H9 (cell line): ENCODE data around the gene TUBGCP6. TPM values are rescaled to one million over a fixed set of nuclear protein-coding genes. Genes with fewer than 3 reads are reported as not detected.

ENCODE experiments used
- DNase-seq: peaks from one replicate; pipeline ENCODE4 v3.0.0-alpha.2; 2017
- H2AFZ ChIP-seq: one replicate; pipeline ENCODE4 v1.6.1; 2013; ENCODE audit warnings: mild to moderate bottlenecking, low read length, control low read depth, moderate library complexity
- H2AK5ac ChIP-seq: 2 replicates; pipeline ENCODE4 v1.6.1; 2013; ENCODE audit warnings: low read length, control low read depth, mixed read lengths; ENCODE audit not compliant: insufficient read length
- H2BK120ac ChIP-seq: one replicate; pipeline ENCODE4 v1.6.1; 2013; ENCODE audit warnings: low read depth, mild to moderate bottlenecking, low read length, control low read depth, inconsistent platforms; ENCODE audit not compliant: poor library complexity, severe bottlenecking
- H2BK12ac ChIP-seq: 2 replicates; pipeline ENCODE4 v1.6.1; 2013; ENCODE audit warnings: low read length, control low read depth, mixed read lengths, low read depth; ENCODE audit not compliant: insufficient read length
- H2BK15ac ChIP-seq: 2 replicates; pipeline ENCODE4 v1.6.1; 2013; ENCODE audit warnings: low read depth, low read length, control low read depth
- H2BK20ac ChIP-seq: one replicate; pipeline ENCODE4 v1.6.1; 2013; ENCODE audit warnings: low read depth, mild to moderate bottlenecking, low read length, control low read depth, inconsistent platforms; ENCODE audit not compliant: poor library complexity, severe bottlenecking
- H2BK5ac ChIP-seq: 2 replicates; pipeline ENCODE4 v1.6.1; 2013; ENCODE audit warnings: low read length, control low read depth, mixed read lengths; ENCODE audit not compliant: insufficient read length
- H3K14ac ChIP-seq: 2 replicates; pipeline ENCODE4 v1.6.1; 2013; ENCODE audit warnings: low read length, control low read depth; ENCODE audit not compliant: insufficient read depth
- H3K18ac ChIP-seq: 2 replicates; pipeline ENCODE4 v1.6.1; 2013; ENCODE audit warnings: low read depth, mild to moderate bottlenecking, mixed read lengths, low read length, control low read depth; ENCODE audit not compliant: insufficient read length
- H3K23ac ChIP-seq: 2 replicates; pipeline ENCODE4 v1.6.1; 2013; ENCODE audit warnings: low read length, control low read depth, mixed read lengths, low read depth; ENCODE audit not compliant: insufficient read length
- H3K23me2 ChIP-seq: 2 replicates; pipeline ENCODE4 v1.6.1; 2013; ENCODE audit warnings: low read depth, mild to moderate bottlenecking, mixed read lengths, low read length, control low read depth; ENCODE audit not compliant: insufficient read length, poor library complexity, severe bottlenecking
- H3K27ac ChIP-seq: 2 replicates; pipeline ENCODE4 v1.5.1; 2013; ENCODE audit warnings: low read length, control low read depth, mixed read lengths, low read depth; ENCODE audit not compliant: insufficient read length
- H3K27me3 ChIP-seq: 2 replicates; pipeline ENCODE4 v1.6.1; 2013; ENCODE audit warnings: low read length, control low read depth, inconsistent platforms; ENCODE audit not compliant: insufficient read depth
- H3K4ac ChIP-seq: 2 replicates; pipeline ENCODE4 v1.6.1; 2013; ENCODE audit warnings: low read depth, mild to moderate bottlenecking, control low read depth, inconsistent platforms, low read length, moderate library complexity
- H3K4me1 ChIP-seq: 2 replicates; pipeline ENCODE4 v1.6.1; 2013; ENCODE audit warnings: low read length, control low read depth, inconsistent platforms; ENCODE audit not compliant: insufficient read depth
- H3K4me2 ChIP-seq: 2 replicates; pipeline ENCODE4 v1.6.1; 2013; ENCODE audit warnings: low read length, control low read depth, mixed read lengths; ENCODE audit not compliant: insufficient read length, insufficient read depth
- H3K56ac ChIP-seq: 2 replicates; pipeline ENCODE4 v1.6.1; 2013; ENCODE audit warnings: low read depth, mild to moderate bottlenecking, mixed read lengths, low read length, control low read depth; ENCODE audit not compliant: insufficient read length
- H3K79me1 ChIP-seq: 2 replicates; pipeline ENCODE4 v1.6.1; 2013; ENCODE audit warnings: low read depth, mild to moderate bottlenecking, moderate library complexity, low read length, control low read depth, inconsistent platforms; ENCODE audit not compliant: insufficient read depth, poor library complexity, severe bottlenecking
- H3K79me2 ChIP-seq: 2 replicates; pipeline ENCODE4 v1.6.1; 2013; ENCODE audit warnings: low read length, control low read depth, inconsistent platforms; ENCODE audit not compliant: insufficient read depth
- H3K9ac ChIP-seq: 2 replicates; pipeline ENCODE4 v1.6.1; 2013; ENCODE audit warnings: low read length, control low read depth, mixed read lengths; ENCODE audit not compliant: insufficient read length; ENCODE audit errors: extremely low read depth
- H3K9me3 ChIP-seq: one replicate; pipeline ENCODE4 v1.6.1; 2013; ENCODE audit warnings: low read depth, low read length, inconsistent platforms; ENCODE audit not compliant: control insufficient read depth
- H3T11ph ChIP-seq: one replicate; pipeline ENCODE4 v1.6.1; 2013; ENCODE audit warnings: mild to moderate bottlenecking, low read length, control low read depth, inconsistent platforms
- H4K20me1 ChIP-seq: one replicate; pipeline ENCODE4 v1.6.1; 2013; ENCODE audit not compliant: control insufficient read depth, insufficient read length, insufficient read depth
- H4K5ac ChIP-seq: 2 replicates; pipeline ENCODE4 v1.6.1; 2013; ENCODE audit warnings: low read depth, mild to moderate bottlenecking, mixed read lengths, low read length, control low read depth; ENCODE audit not compliant: insufficient read length
- H4K8ac ChIP-seq: replicated peaks from 2 replicates; pipeline ENCODE4 v1.6.1; 2013; ENCODE audit warnings: low read length, control low read depth, mixed read lengths, low read depth; ENCODE audit not compliant: insufficient read length
- H4K91ac ChIP-seq: 2 replicates; pipeline ENCODE4 v1.6.1; 2013; ENCODE audit warnings: low read depth, mild to moderate bottlenecking, moderate library complexity, mixed read lengths, low read length, control low read depth; ENCODE audit not compliant: insufficient read length
- H3K27ac Mint-ChIP-seq, 3 experiments: 2 replicates in 2 of 3; 3 replicates in 1 of 3; pipeline ENCODE4 v1.8.0; 2020 to 2021; ENCODE audit warnings: mixed read lengths in 3 of 3, mild to moderate bottlenecking in 1 of 3, moderate library complexity in 1 of 3
- H3K27me3 Mint-ChIP-seq: 2 replicates; pipeline ENCODE4 v1.8.0; 2021; ENCODE audit warnings: low read depth, mild to moderate bottlenecking, moderate library complexity, mixed read lengths
- H3K36me3 Mint-ChIP-seq, 3 experiments: 2 replicates in 2 of 3; 3 replicates in 1 of 3; pipeline ENCODE4 v1.8.0; 2020 to 2021; ENCODE audit warnings: low read depth in 3 of 3, mixed read lengths in 3 of 3; ENCODE audit not compliant: insufficient read depth in 1 of 3
- H3K4me1 Mint-ChIP-seq, 2 experiments: 2 replicates each; pipeline ENCODE4 v1.8.0; 2020; ENCODE audit warnings: mixed read lengths in 2 of 2
- H3K4me3 Mint-ChIP-seq, 2 experiments: 2 replicates in 1 of 2; 3 replicates in 1 of 2; pipeline ENCODE4 v1.8.0; 2020 to 2021; ENCODE audit warnings: mild to moderate bottlenecking in 2 of 2, mixed read lengths in 2 of 2, moderate library complexity in 1 of 2
- H3K9me3 Mint-ChIP-seq, 2 experiments: 2 replicates in 1 of 2; 3 replicates in 1 of 2; pipeline ENCODE4 v1.8.0; 2020; ENCODE audit warnings: mild to moderate bottlenecking in 2 of 2, mixed read lengths in 2 of 2, moderate library complexity in 1 of 2
- CTCF ChIP-seq: fragments of 200-600 bp; sonication (generic); conservative IDR thresholded peaks from 3 replicates; pipeline ENCODE4 v1.8.0; 2021; ENCODE audit warnings: antibody characterized with exemption, mild to moderate bottlenecking
- WGBS: extraction: QIAGEN DNeasy Blood & Tissue Kit; methylation state at CpG from one replicate; pipeline ENCODE4 v1.1.7; 2013; ENCODE audit warnings: missing lambda C conversion rate, low lambda C conversion rate, mixed read lengths; ENCODE audit not compliant: insufficient read length; ENCODE audit errors: extremely low coverage; 5-methylcytosine and 5-hydroxymethylcytosine counted together
- total RNA-seq: library from RNA; stranded (reverse); gene quantifications from 2 replicates; pipeline ENCODE4 v1.2.1, GENCODE V29; 2021

TUBGCP6 gene
- total RNA-seq, 1 experiment from 2014 or later = 29.0 TPM

GRCh38 chr22:50197000-50197800 lies 47.6 kb downstream of the TUBGCP6 start:
- Histone ChIP-seq H2AFZ (no peak overlapping the region), H3K4ac (no peak overlapping the region), H4K8ac (no peak overlapping the region), H3K14ac (no peak overlapping the region), H3K4me1 (no peaks in the 10 kb centered on the region), H3K9me3 (no peaks in the 10 kb centered on the region), H2BK20ac (no peak overlapping the region), H2BK15ac (no peak overlapping the region), H3K27ac (no peak overlapping the region), H3K9ac (no peak overlapping the region), H3K23ac (no peak overlapping the region), H2BK5ac (no peak overlapping the region), H3K18ac (no peak overlapping the region), H3K79me1 (no peaks in the 10 kb centered on the region), H2BK12ac (no peak overlapping the region), H3T11ph (no peak overlapping the region), H3K79me2 (no peaks in the 10 kb centered on the region), H3K56ac (no peak overlapping the region), H4K91ac (no peak overlapping the region), H3K23me2 (peaks cover 13% of the 10 kb centered on the region), H3K4me2 (no peak overlapping the region), H3K27me3 (no peaks in the 10 kb centered on the region), H2BK120ac (no peak overlapping the region), H4K5ac (no peak overlapping the region), H2AK5ac (no peak overlapping the region), H4K20me1 (peaks cover 1% of the 10 kb centered on the region)
- Mint-ChIP-seq H3K4me3 (no peak overlapping the region), H3K4me1 (peaks cover 11 to 14% of the 10 kb centered on the region in 2 experiments), H3K27ac (no peak overlapping the region), H3K9me3 (no peaks in the 10 kb centered on the region), H3K27me3 (no peaks in the 10 kb centered on the region), H3K36me3 (peaks cover 3 to 19% (median 11%) of the 10 kb centered on the region in 3 experiments)
- no CpG with 5 or more reads among the region's 23 CpGs for WGBS
- no peak for DNase-seq
- TF ChIP-seq CTCF = no peak
